K562 (cell line): ENCODE results near the gene DCLK3. TPM values are rescaled to one million over a fixed set of nuclear protein-coding genes. Genes with fewer than 3 reads are reported as not detected.

Experiments
- ATAC-seq: fragments of 200-7000 bp; cut with Tn5 transposase; 3 replicates; pipeline ENCODE4 v1.9.1; 2020; ENCODE audit warnings: moderate library complexity
- BruUV-seq: library from RNA; stranded (reverse); fragments of 400-500 nt; replicated peaks from 2 replicates; lab custom pipeline; 2021; lab: Mats Ljungman, UMichigan
- CTCF ChIA-PET: fragments of 300-600 bp; formaldehyde crosslinking; extraction: SDS; loops from one replicate; lab custom pipeline; 2021; ENCODE audit warnings: low intra/inter-chr PET ratio; lab: Yijun Ruan, JAX
- POLR2A ChIA-PET: fragments of 300-600, 350-650 bp; sonication (Branson Sonifier 250); formaldehyde crosslinking; extraction: SDS; loops from one replicate; lab custom pipeline; 2021; ENCODE audit warnings: antibody characterized with exemption, inconsistent platforms; lab: Yijun Ruan, JAX
- DNase-seq, 4 experiments: peaks; one replicate each; pipeline versions ENCODE4 v3.0.0 to v3.0.0-alpha.2; 2011 to 2018; ENCODE audit warnings: low spot score in 3 of 4, mixed read lengths in 3 of 4; ENCODE audit errors: extremely low read depth in 1 of 4
- FAIRE-seq: peaks from 2 replicates; lab custom pipeline; 2011; peaks lifted over from hg19 to GRCh38; lab: Jason Lieb, UNC
- H2AFZ ChIP-seq: 2 replicates; pipeline ENCODE4 v1.6.0; 2011; ENCODE audit warnings: low read depth, low read length, control low read depth, inconsistent platforms
- H3K27ac ChIP-seq: fragments of 200-600 bp; 3 replicates; pipeline ENCODE4 v1.8.0; 2011; ENCODE audit warnings: low read depth, mild to moderate bottlenecking, control low read depth, inconsistent platforms, low read length, moderate library complexity, mixed read lengths; ENCODE audit errors: extremely low read depth
- H3K27me3 ChIP-seq, 2 experiments: fragments of 300-600 bp in 1 of 2; 2 replicates in 1 of 2; 3 replicates in 1 of 2; pipeline versions ENCODE4 v1.6.0 to v1.8.0; 2011; ENCODE audit warnings: inconsistent platforms in 2 of 2, low read length in 2 of 2, mild to moderate bottlenecking in 1 of 2, mixed read lengths in 1 of 2, moderate library complexity in 1 of 2; ENCODE audit not compliant: control insufficient read depth in 2 of 2, insufficient read depth in 2 of 2
- H3K36me3 ChIP-seq: fragments of 300-600 bp; 3 replicates; pipeline ENCODE4 v1.8.0; 2011; ENCODE audit warnings: mild to moderate bottlenecking, low read length, inconsistent platforms; ENCODE audit not compliant: control insufficient read depth, insufficient read depth
- H3K4me1 ChIP-seq, 2 experiments: fragments of 200-600 bp in 1 of 2; replicated peaks in 1 of 2; 2 replicates in 1 of 2; 3 replicates in 1 of 2; pipeline versions ENCODE4 v1.5.1 to v1.8.0; 2011; ENCODE audit warnings: inconsistent platforms in 2 of 2, low read length in 2 of 2, mild to moderate bottlenecking in 1 of 2, mixed read lengths in 1 of 2, moderate library complexity in 1 of 2; ENCODE audit not compliant: control insufficient read depth in 2 of 2, insufficient read depth in 2 of 2
- H3K4me2 ChIP-seq: 2 replicates; pipeline ENCODE4 v1.6.1; 2011; ENCODE audit warnings: low read length, control low read depth, inconsistent platforms, mixed read lengths; ENCODE audit not compliant: insufficient read depth
- H3K4me3 ChIP-seq: fragments of 200-600 bp; sonication (generic), shearing (Covaris generic); 2 replicates; pipeline ENCODE4 v1.5.1; 2016; ENCODE audit warnings: control low read depth, inconsistent platforms
- H3K79me2 ChIP-seq: fragments of 200-600 bp; 3 replicates; pipeline ENCODE4 v1.8.0; 2011; ENCODE audit warnings: low read length, inconsistent platforms; ENCODE audit not compliant: control insufficient read depth, insufficient read depth
- H3K9ac ChIP-seq, 2 experiments: 2 replicates each; pipeline versions ENCODE4 v1.6.0 to v1.6.1; 2011; ENCODE audit warnings: low read depth in 2 of 2, low read length in 2 of 2, control low read depth in 1 of 2, inconsistent platforms in 1 of 2, mild to moderate bottlenecking in 1 of 2, mixed read lengths in 1 of 2; ENCODE audit not compliant: insufficient read depth in 1 of 2
- H3K9me1 ChIP-seq: one replicate; pipeline ENCODE4 v1.6.0; 2011; ENCODE audit warnings: inconsistent platforms, mild to moderate bottlenecking, low read length, moderate library complexity; ENCODE audit not compliant: control insufficient read depth, insufficient read depth
- H3K9me3 ChIP-seq: replicated peaks from 2 replicates; pipeline ENCODE4 v1.5.1; 2011; ENCODE audit warnings: low read depth, low read length, inconsistent platforms; ENCODE audit not compliant: control insufficient read depth, insufficient read depth
- H4K20me1 ChIP-seq: replicated peaks from 2 replicates; pipeline ENCODE4 v1.6.1; 2011; ENCODE audit warnings: low read length, inconsistent platforms, mixed read lengths; ENCODE audit not compliant: control insufficient read depth, insufficient read depth
- ARID1B ChIP-seq: fragments of 450-650 bp; IDR thresholded peaks from 2 replicates; pipeline ENCODE4 v1.6.1; 2016; ENCODE audit warnings: antibody characterized with exemption, mild to moderate bottlenecking, inconsistent platforms
- ATF1 ChIP-seq, 2 experiments: fragments of 450-650 bp in 1 of 2; IDR thresholded peaks; 2 replicates each; pipeline ENCODE4 v1.6.1; 2016; ENCODE audit warnings: missing compliant biosample characterization in 1 of 2, missing genetic modification characterization in 1 of 2
- BCL6 ChIP-seq: fragments of 250-450 bp; sonication (Bioruptor Pico); IDR thresholded peaks from 2 replicates; pipeline ENCODE4 v1.4.0; 2020
- C11orf30 ChIP-seq: fragments of 450-650 bp; IDR thresholded peaks from 2 replicates; pipeline ENCODE4 v1.6.1; 2016; ENCODE audit warnings: low read depth, mild to moderate bottlenecking
- CAMTA2 ChIP-seq: fragments of 250-450 bp; sonication (Bioruptor Pico); conservative IDR thresholded peaks from 2 replicates; pipeline ENCODE4 v1.5.1; 2022
- CBX1 ChIP-seq: sonication (generic); IDR thresholded peaks from 2 replicates; pipeline ENCODE4 v1.6.1; 2016; ENCODE audit warnings: antibody characterized with exemption, low read depth, mild to moderate bottlenecking
- PKNOX1 ChIP-seq: fragments of 450-650 bp; IDR thresholded peaks from 2 replicates; pipeline ENCODE4 v1.6.1; 2016
- SPI1 ChIP-seq: IDR thresholded peaks from 2 replicates; pipeline ENCODE4 v1.6.1; 2011; ENCODE audit warnings: low read depth, low read length, control low read depth, borderline replicate concordance
- SREBF2 ChIP-seq: sonication (generic); formaldehyde crosslinking; IDR thresholded peaks from 2 replicates; pipeline ENCODE4 v1.4.0; 2020; ENCODE audit warnings: mild to moderate bottlenecking, missing genetic modification reagents
- THRA ChIP-seq: fragments of 450-650 bp; IDR thresholded peaks from 2 replicates; pipeline ENCODE4 v1.6.1; 2017; ENCODE audit warnings: mild to moderate bottlenecking, moderate library complexity
- ZNF316 ChIP-seq: fragments of 450-650 bp; IDR thresholded peaks from 2 replicates; pipeline ENCODE4 v1.6.1; 2016
- ZNF75A ChIP-seq: fragments of 450-650 bp; formaldehyde crosslinking; IDR thresholded peaks from 2 replicates; pipeline ENCODE4 v1.4.0; 2020; ENCODE audit warnings: mild to moderate bottlenecking
- WGBS: fragments of 100-300 bp; shearing (Covaris generic); methylation state at CpG from one replicate; pipeline ENCODE4 v1.1.6; 2016; ENCODE audit warnings: low coverage, mixed read lengths; ENCODE audit not compliant: insufficient coverage; ENCODE audit errors: missing lambda C conversion rate; 5-methylcytosine and 5-hydroxymethylcytosine counted together
- in situ Hi-C: fragments of 300-500 bp; cut with MboI; formaldehyde crosslinking; loops from 4 replicates; pipeline ENCODE4 v1.15.0; 2018; ENCODE audit warnings: inconsistent platforms, mixed read lengths
- intact Hi-C: fragments of 100-400 bp; cut with micrococcal nuclease; formaldehyde crosslinking; loops from 2 replicates; pipeline ENCODE4 v1.14.2; 2022
- polyA plus RNA-seq, 8 experiments: library from polyadenylated mRNA; depleted of rRNA in 4 of 8; stranded (reverse) in 5 of 8; unstranded in 3 of 8; fragments of >200 nt; fragmentation: Nextera tagmentation in 2 of 8; fragmentation: Illumina TruSeq in 1 of 8; extraction: Ambion mirVana in 2 of 8; extraction: Trizol in 1 of 8; gene quantifications; 2 replicates each; pipeline versions ENCODE4 v1.2.1 to v1.2.3, GENCODE V29; 2011 to 2014; ENCODE audit warnings: inconsistent platforms in 1 of 8, missing spikeins in 1 of 8
- total RNA-seq, 7 experiments: library from RNA; depleted of rRNA in 6 of 7; stranded (reverse); fragments of >200 nt in 6 of 7; fragmentation: Illumina TruSeq in 2 of 7; extraction: Trizol in 2 of 7; gene quantifications; 2 replicates each; pipeline versions ENCODE4 v1.2.1 to v1.2.3, GENCODE V29; 2011 to 2021; ENCODE audit warnings: low replicate concordance in 1 of 7
- TF ChIP-seq, protein P1 (sequence below): fragments of 450-650 bp; conservative IDR thresholded peaks from 2 replicates; pipeline ENCODE4 v1.6.1; 2016; ENCODE audit warnings: missing genetic modification characterization, low read depth, mild to moderate bottlenecking, missing compliant biosample characterization, moderate library complexity

The DCLK3 gene
- total and polyA plus RNA-seq, 9 of the 15 experiments (the other 6 are each of a cell fraction or from before 2014, with no cell fraction given): not detected

DNA sequence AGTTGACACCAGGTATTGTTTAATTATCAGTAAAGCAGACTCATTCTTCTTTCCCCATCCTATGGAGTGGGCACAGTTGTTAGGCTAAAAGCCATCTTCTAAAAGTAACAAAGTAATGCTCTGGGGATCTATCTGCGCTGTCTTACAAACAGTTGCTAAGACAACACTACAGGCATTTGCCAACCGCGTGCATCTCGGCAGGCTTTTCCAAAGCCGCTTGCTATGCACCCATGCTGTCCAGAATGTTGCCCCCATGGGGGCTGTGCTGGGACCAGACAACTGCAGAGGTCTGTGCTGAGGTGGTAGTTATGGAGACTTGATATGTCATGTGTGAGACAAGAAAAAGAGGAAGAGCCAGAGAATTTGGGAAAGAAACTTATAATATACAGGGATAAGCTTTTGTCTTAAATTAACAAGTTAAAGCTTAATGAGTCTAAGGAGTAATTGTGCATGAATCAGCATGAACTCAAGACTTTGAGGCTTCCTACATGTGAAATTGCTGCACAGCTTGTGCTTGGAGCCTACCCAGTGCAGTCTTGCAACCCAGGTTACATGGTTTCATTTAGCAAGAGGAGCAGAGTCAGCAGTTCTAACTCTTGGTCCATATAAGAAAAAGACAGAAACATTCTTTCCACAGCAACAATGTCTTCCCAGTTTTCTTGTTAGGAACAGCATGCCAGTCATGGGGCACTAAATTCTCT is 38.9 kb upstream of the DCLK3 start:
- H3K36me3 ChIP-seq: no peaks in the 10 kb centered on the region
- no peaks in the 10 kb centered on the region for H3K4me1 ChIP-seq
- H3K79me2 ChIP-seq: no peaks in the 10 kb centered on the region
- no peak overlapping the region for H3K9ac ChIP-seq
- no peaks in the 10 kb centered on the region for H3K9me1 ChIP-seq
- no peak overlapping the region for H3K27ac ChIP-seq
- FAIRE-seq: no peak
- no peak for DNase-seq
- no peaks in the 10 kb centered on the region for H4K20me1 ChIP-seq
- TF ChIP-seq ZNF316 (peak; percentile 47; the same call in 1 of the 2 replicates), SPI1 (peak; percentile 44; the same call in 1 of the 2 replicates), C11orf30 (peak; percentile 41; the same call in 1 of the 2 replicates), ATF1 (CRISPR knock-in tag; IDR thresholded peaks at IDR 0.05) (no peak), ATF1 (tag; IDR thresholded peaks at IDR 0.05) (no peak)
- ChIA-PET CTCF (no interaction called here), POLR2A (no interaction called here)
- WGBS: 1% methylated on average over 5 of the region's 5 CpGs
- no peak for ATAC-seq
- BruUV-seq: no TSS peak
- no peak overlapping the region for H3K4me2 ChIP-seq
- H3K27me3 ChIP-seq: peaks cover 0 to 4% of the 10 kb centered on the region in 2 experiments; a peak in 1 of 5 replicates
- in situ Hi-C loops: no loop called here
- intact Hi-C loops: no loop called here
- H3K4me3 ChIP-seq: no peak overlapping the region
- no peak overlapping the region for H2AFZ ChIP-seq
- H3K9me3 ChIP-seq: no peaks in the 10 kb centered on the region

DNA sequence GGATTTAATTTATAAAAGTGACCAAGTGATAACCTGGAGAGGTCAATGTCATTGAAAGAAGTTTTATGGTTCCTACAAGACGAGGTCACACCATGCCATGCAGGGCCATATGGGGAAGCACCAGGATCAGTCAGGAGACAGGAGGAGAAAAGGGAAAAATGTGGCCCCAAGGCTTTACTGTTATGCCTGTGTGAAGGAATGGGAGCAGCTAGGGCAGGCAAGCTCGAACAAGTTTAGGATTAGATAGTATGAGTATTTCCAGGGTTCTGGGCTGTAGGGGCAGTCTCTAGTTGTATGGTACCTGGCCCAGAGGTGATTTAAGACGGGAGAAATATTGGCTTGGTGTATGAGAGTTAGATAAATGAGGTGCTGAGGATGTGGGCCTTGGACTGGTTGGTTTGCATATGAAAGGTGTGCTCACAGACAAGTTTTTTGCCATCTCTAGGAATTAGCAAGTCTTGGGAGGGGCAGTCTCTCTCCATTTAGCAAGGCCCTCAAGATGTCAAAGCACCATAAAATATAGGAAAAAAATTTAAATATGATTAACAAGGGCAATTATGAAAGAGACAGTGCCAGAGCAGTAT is 36.3 kb upstream of the DCLK3 start:
- in situ Hi-C loops: no loop called here
- Histone ChIP-seq H3K9ac (no peak overlapping the region), H3K27me3 (peaks cover 0 to 4% of the 10 kb centered on the region in 2 experiments; a peak in 1 of 5 replicates), H3K27ac (no peak overlapping the region), H3K9me3 (no peaks in the 10 kb centered on the region), H3K4me2 (no peak overlapping the region), H3K4me3 (no peak overlapping the region), H3K9me1 (no peaks in the 10 kb centered on the region), H3K4me1 (no peaks in the 10 kb centered on the region), H2AFZ (no peak overlapping the region), H4K20me1 (no peaks in the 10 kb centered on the region), H3K79me2 (no peaks in the 10 kb centered on the region), H3K36me3 (no peaks in the 10 kb centered on the region)
- ChIA-PET POLR2A (interaction anchor here (0.7 kb wide), 1 partner anchor 9 kb away, joined by 3 read pairs; no protein-coding TSS in a partner anchor), CTCF (no interaction called here)
- FAIRE-seq (peak; percentile 46), DNase-seq (no peak), ATAC-seq (no peak)
- WGBS: 0% methylated on average over 3 of the region's 3 CpGs
- BruUV-seq: no TSS peak
- intact Hi-C loops: no loop called here
- TF ChIP-seq CBX1 (no peak), ARID1B (no peak), CAMTA2 (no peak), THRA (no peak), BCL6 (CRISPR knock-in tag) (no peak), PKNOX1 (no peak), SREBF2 (CRISPR knock-in tag) (no peak), ZNF75A (CRISPR knock-in tag) (no peak)
- TF ChIP-seq, protein P1, sequence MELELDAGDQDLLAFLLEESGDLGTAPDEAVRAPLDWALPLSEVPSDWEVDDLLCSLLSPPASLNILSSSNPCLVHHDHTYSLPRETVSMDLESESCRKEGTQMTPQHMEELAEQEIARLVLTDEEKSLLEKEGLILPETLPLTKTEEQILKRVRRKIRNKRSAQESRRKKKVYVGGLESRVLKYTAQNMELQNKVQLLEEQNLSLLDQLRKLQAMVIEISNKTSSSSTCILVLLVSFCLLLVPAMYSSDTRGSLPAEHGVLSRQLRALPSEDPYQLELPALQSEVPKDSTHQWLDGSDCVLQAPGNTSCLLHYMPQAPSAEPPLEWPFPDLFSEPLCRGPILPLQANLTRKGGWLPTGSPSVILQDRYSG (tag): no peak
